ENCODE data around the gene TRIB2.

- peak in 1 of 3 donors; percentile 32 for TF ChIP-seq POLR2AphosphoS5 (IDR thresholded peaks at IDR 0.05)
- TF ChIP-seq, protein P1, sequence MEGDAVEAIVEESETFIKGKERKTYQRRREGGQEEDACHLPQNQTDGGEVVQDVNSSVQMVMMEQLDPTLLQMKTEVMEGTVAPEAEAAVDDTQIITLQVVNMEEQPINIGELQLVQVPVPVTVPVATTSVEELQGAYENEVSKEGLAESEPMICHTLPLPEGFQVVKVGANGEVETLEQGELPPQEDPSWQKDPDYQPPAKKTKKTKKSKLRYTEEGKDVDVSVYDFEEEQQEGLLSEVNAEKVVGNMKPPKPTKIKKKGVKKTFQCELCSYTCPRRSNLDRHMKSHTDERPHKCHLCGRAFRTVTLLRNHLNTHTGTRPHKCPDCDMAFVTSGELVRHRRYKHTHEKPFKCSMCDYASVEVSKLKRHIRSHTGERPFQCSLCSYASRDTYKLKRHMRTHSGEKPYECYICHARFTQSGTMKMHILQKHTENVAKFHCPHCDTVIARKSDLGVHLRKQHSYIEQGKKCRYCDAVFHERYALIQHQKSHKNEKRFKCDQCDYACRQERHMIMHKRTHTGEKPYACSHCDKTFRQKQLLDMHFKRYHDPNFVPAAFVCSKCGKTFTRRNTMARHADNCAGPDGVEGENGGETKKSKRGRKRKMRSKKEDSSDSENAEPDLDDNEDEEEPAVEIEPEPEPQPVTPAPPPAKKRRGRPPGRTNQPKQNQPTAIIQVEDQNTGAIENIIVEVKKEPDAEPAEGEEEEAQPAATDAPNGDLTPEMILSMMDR (IDR thresholded peaks at IDR 0.05) = no peak
Observed at GRCh38 chr2:12733846-12734245, 17.1 kb downstream of the TRIB2 start.
